GM12891 (cell line): ENCODE data around the gene SFXN5.

Source experiments
- PAX5 ChIP-seq: IDR thresholded peaks from 2 replicates; pipeline ENCODE4 v1.6.1; 2011; ENCODE audit warnings: low read length, moderate library complexity, mild to moderate bottlenecking; ENCODE audit not compliant: insufficient read depth, severe bottlenecking
- POLR2A ChIP-seq: IDR thresholded peaks from 2 replicates; pipeline ENCODE4 v1.6.1; 2011; ENCODE audit warnings: low read depth, low read length, control low read depth
- POLR2AphosphoS5 ChIP-seq: IDR thresholded peaks from 2 replicates; pipeline ENCODE4 v1.6.1; 2011; ENCODE audit warnings: low read depth, low read length, control low read depth

GRCh38 chr2:72917877-72918553 lies 153.5 kb downstream of the SFXN5 start:
- TF ChIP-seq POLR2A (no peak), POLR2AphosphoS5 (no peak), PAX5 (no peak)
